GM23248 (cell line): ENCODE measurements around the gene PTGS2. TPM values are rescaled to one million over a fixed set of nuclear protein-coding genes. Genes with fewer than 3 reads are reported as not detected.
"Not testable (repeated sequence)": the region's sequence is repeated elsewhere in the genome, so short reads cannot be mapped to it uniquely, and the experiment has no call there.

Source experiments
- DNase-seq: peaks from one replicate; pipeline ENCODE4 v3.0.0-alpha.2; 2015
- H2AFZ ChIP-seq: fragments of 200-600 bp; sonication (generic); 2 replicates; pipeline ENCODE4 v1.6.1; 2016; ENCODE audit warnings: antibody characterized with exemption
- H3F3A ChIP-seq: fragments of 200-600 bp; sonication (generic); 2 replicates; pipeline ENCODE4 v1.6.1; 2016; ENCODE audit warnings: mild to moderate bottlenecking, antibody characterized with exemption, mixed run types; ENCODE audit not compliant: insufficient read depth
- H3K27ac ChIP-seq: fragments of 200-600 bp; sonication (generic); 2 replicates; pipeline ENCODE4 v1.5.1; 2016; ENCODE audit warnings: mild to moderate bottlenecking
- H3K27me3 ChIP-seq: fragments of 200-600 bp; sonication (generic); replicated peaks from 2 replicates; pipeline ENCODE4 v1.6.1; 2016; ENCODE audit warnings: mild to moderate bottlenecking; ENCODE audit not compliant: insufficient read depth
- H3K36me3 ChIP-seq: fragments of 200-600 bp; sonication (generic); 2 replicates; pipeline ENCODE4 v1.6.1; 2016; ENCODE audit warnings: low read depth, mild to moderate bottlenecking
- H3K4me1 ChIP-seq: fragments of 200-600 bp; sonication (generic); 2 replicates; pipeline ENCODE4 v1.6.1; 2016; ENCODE audit warnings: mild to moderate bottlenecking; ENCODE audit not compliant: insufficient read depth
- H3K4me2 ChIP-seq: fragments of 200-600 bp; sonication (generic); one replicate; pipeline ENCODE4 v1.6.1; 2016; ENCODE audit warnings: mild to moderate bottlenecking; ENCODE audit not compliant: unreplicated experiment
- H3K4me3 ChIP-seq: fragments of 200-600 bp; sonication (generic); 2 replicates; pipeline ENCODE4 v1.5.1; 2016; ENCODE audit warnings: mild to moderate bottlenecking
- H3K79me2 ChIP-seq: fragments of 200-600 bp; sonication (generic); 2 replicates; pipeline ENCODE4 v1.6.1; 2016; ENCODE audit warnings: mild to moderate bottlenecking; ENCODE audit not compliant: insufficient read depth
- H3K9ac ChIP-seq: fragments of 200-600 bp; sonication (generic); 2 replicates; pipeline ENCODE4 v1.6.1; 2016; ENCODE audit warnings: mild to moderate bottlenecking
- H3K9me2 ChIP-seq: fragments of 200-600 bp; sonication (generic); 2 replicates; pipeline ENCODE4 v1.6.1; 2016; ENCODE audit warnings: mixed run types, mild to moderate bottlenecking, moderate library complexity; ENCODE audit not compliant: insufficient read depth
- H3K9me3 ChIP-seq: fragments of 200-600 bp; sonication (generic); one replicate; pipeline ENCODE4 v1.6.1; 2017; ENCODE audit warnings: low read depth
- H4K20me1 ChIP-seq: fragments of 200-600 bp; sonication (generic); 2 replicates; pipeline ENCODE4 v1.6.0; 2016; ENCODE audit not compliant: insufficient read depth
- EZH2 ChIP-seq: fragments of 200-600 bp; sonication (generic); IDR thresholded peaks from 2 replicates; pipeline ENCODE4 v1.6.1; 2018; ENCODE audit warnings: antibody characterized with exemption, mild to moderate bottlenecking; ENCODE audit not compliant: insufficient read depth, poor library complexity, severe bottlenecking
- EZH2phosphoT487 ChIP-seq: fragments of 200-600 bp; sonication (generic); IDR thresholded peaks from 2 replicates; pipeline ENCODE4 v1.6.1; 2018; ENCODE audit warnings: antibody characterized with exemption, moderate library complexity, mild to moderate bottlenecking, low read depth; ENCODE audit not compliant: insufficient read depth
- WGBS, 2 experiments: methylation state at CpG; one replicate each; pipeline ENCODE4 v1.1.6; 2015 to 2017; ENCODE audit warnings: low lambda C conversion rate in 2 of 2, low coverage in 1 of 2; ENCODE audit errors: missing lambda C conversion rate in 2 of 2; 5-methylcytosine and 5-hydroxymethylcytosine counted together
- in situ Hi-C: fragments of 300-500 bp; cut with MboI; formaldehyde crosslinking; loops from 2 replicates; pipeline ENCODE4 v1.15.0; 2020
- polyA plus RNA-seq: library from polyadenylated mRNA; unstranded; fragments of >200 nt; fragmentation: Nextera tagmentation; extraction: Ambion mirVana; gene quantifications from 2 replicates; pipeline ENCODE4 v1.2.1, GENCODE V29; 2016
- total RNA-seq: library from RNA; depleted of rRNA; stranded (reverse); fragments of >200 nt; shearing (Covaris generic); gene quantifications from 2 replicates; pipeline ENCODE4 v1.2.3, GENCODE V29; 2014

The PTGS2 gene
- total and polyA plus RNA-seq, 2 experiments from 2014 or later, result 50.8 to 69.3 TPM

- Histone ChIP-seq H3F3A (no peaks in the 10 kb centered on the region), H3K27me3 (no peaks in the 10 kb centered on the region), H3K4me2 (no peak overlapping the region), H3K36me3 (no peaks in the 10 kb centered on the region), H3K4me3 (no peak overlapping the region), H3K9me2 (no peaks in the 10 kb centered on the region), H3K9ac (no peak overlapping the region), H4K20me1 (no peaks in the 10 kb centered on the region), H3K9me3 (no peaks in the 10 kb centered on the region), H3K4me1 (no peaks in the 10 kb centered on the region), H3K79me2 (no peaks in the 10 kb centered on the region), H3K27ac (no peak overlapping the region), H2AFZ (no peak overlapping the region)
- TF ChIP-seq EZH2phosphoT487, result no peak
- no peak for TF ChIP-seq EZH2
- DNase-seq, result no peak
- WGBS, 2 experiments, result 91 to 92% methylated on average over 3 of the region's 3 CpGs
- in situ Hi-C loops, result no loop called here
Observed at GRCh38 chr1:186654741-186655140, 25.5 kb downstream of the PTGS2 start.

- no peak for DNase-seq
- TF ChIP-seq EZH2 (no peak), EZH2phosphoT487 (no peak)
- no peaks in the 10 kb centered on the region for H3K9me2 ChIP-seq
- H3F3A ChIP-seq, result no peaks in the 10 kb centered on the region
- no peaks in the 10 kb centered on the region for H3K36me3 ChIP-seq
- H3K4me1 ChIP-seq, result no peaks in the 10 kb centered on the region
- no peak overlapping the region for H2AFZ ChIP-seq
- H3K4me2 ChIP-seq, result no peak overlapping the region
- 91 to 98% methylated on average over 2 of the region's 2 CpGs for WGBS, 2 experiments
- in situ Hi-C loops, result no loop called here
- no peaks in the 10 kb centered on the region for H3K27me3 ChIP-seq
- no peaks in the 10 kb centered on the region for H3K9me3 ChIP-seq
- H3K9ac ChIP-seq, result no peak overlapping the region
- no peaks in the 10 kb centered on the region for H4K20me1 ChIP-seq
- no peak overlapping the region for H3K4me3 ChIP-seq
- H3K79me2 ChIP-seq, result no peaks in the 10 kb centered on the region
- H3K27ac ChIP-seq, result no peak overlapping the region
Observed at GRCh38 chr1:186653312-186653711, 26.9 kb downstream of the PTGS2 start.

DNA sequence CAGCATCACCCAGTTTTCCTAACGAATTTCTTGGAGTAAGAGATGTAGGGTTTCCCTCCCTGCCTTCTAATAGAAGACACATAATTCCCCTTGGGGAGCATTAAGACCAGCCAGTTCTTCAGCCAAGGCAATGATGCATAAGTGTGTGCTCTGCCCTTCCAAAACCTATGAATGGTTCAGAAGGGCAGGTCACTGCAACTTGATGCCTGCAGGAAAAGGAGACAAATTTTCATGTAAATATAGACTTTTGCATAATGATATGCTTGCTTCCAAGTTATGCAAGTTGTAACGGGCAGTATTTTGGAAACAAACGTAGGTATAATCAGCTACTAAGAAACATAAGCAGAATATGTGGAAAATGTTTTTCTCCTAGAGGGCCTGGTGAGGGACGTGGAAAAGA is 31.6 kb downstream of the PTGS2 start:
- peak; percentile 5 for DNase-seq
- H3F3A ChIP-seq, result no peaks in the 10 kb centered on the region
- TF ChIP-seq EZH2phosphoT487 (no peak), EZH2 (no peak)
- no peaks in the 10 kb centered on the region for H3K9me3 ChIP-seq
- no peak overlapping the region for H3K27ac ChIP-seq
- 57 to 63% methylated on average over 4 of the region's 4 CpGs for WGBS, 2 experiments
- H3K4me3 ChIP-seq, result no peak overlapping the region
- peaks cover 4% of the 10 kb centered on the region for H3K4me1 ChIP-seq
- no peak overlapping the region for H3K4me2 ChIP-seq
- no peaks in the 10 kb centered on the region for H3K27me3 ChIP-seq
- H3K9ac ChIP-seq, result no peak overlapping the region
- no peaks in the 10 kb centered on the region for H3K79me2 ChIP-seq
- no peaks in the 10 kb centered on the region for H3K9me2 ChIP-seq
- in situ Hi-C loops, result no loop called here
- H2AFZ ChIP-seq, result no peak overlapping the region
- H4K20me1 ChIP-seq, result no peaks in the 10 kb centered on the region
- H3K36me3 ChIP-seq, result no peaks in the 10 kb centered on the region

GRCh38 chr1:186647985-186648384 is 32.2 kb downstream of the PTGS2 start:
- H3K27me3 ChIP-seq, H3K9me3 ChIP-seq, in situ Hi-C loops, H3K36me3 ChIP-seq, H3K9ac ChIP-seq, H3K4me3 ChIP-seq, H3K27ac ChIP-seq, H3K79me2 ChIP-seq, H3K9me2 ChIP-seq, H3F3A ChIP-seq, H4K20me1 ChIP-seq, H3K4me2 ChIP-seq, H2AFZ ChIP-seq, DNase-seq, H3K4me1 ChIP-seq: not testable (repeated sequence)
- 95 to 97% methylated on average over 4 of the region's 4 CpGs for WGBS, 2 experiments

- H3K4me3 ChIP-seq, result 0 out of 2 replicates have a peak overlapping the region, but pooled peaks have one; percentile 8
- no peak overlapping the region for H3K4me2 ChIP-seq
- no peak for TF ChIP-seq EZH2phosphoT487
- no peak for TF ChIP-seq EZH2
- in situ Hi-C loops, result no loop called here
- H3K4me1 ChIP-seq, result peaks cover 9% of the 10 kb centered on the region
- peak; percentile 70 for DNase-seq
- H3K27ac ChIP-seq, result no peak overlapping the region
- no peaks in the 10 kb centered on the region for H3K27me3 ChIP-seq
- no peak overlapping the region for H3K9ac ChIP-seq
- H3K9me2 ChIP-seq, result no peaks in the 10 kb centered on the region
- H3K79me2 ChIP-seq, result no peaks in the 10 kb centered on the region
- WGBS, 2 experiments, result 19 to 26% methylated on average over 2 of the region's 2 CpGs
- no peaks in the 10 kb centered on the region for H3F3A ChIP-seq
- no peaks in the 10 kb centered on the region for H3K9me3 ChIP-seq
- H3K36me3 ChIP-seq, result no peaks in the 10 kb centered on the region
- no peak overlapping the region for H2AFZ ChIP-seq
- H4K20me1 ChIP-seq, result no peaks in the 10 kb centered on the region
Observed at GRCh38 chr1:186643614-186644013, 36.6 kb downstream of the PTGS2 start.

GRCh38 chr1:186637567-186637966 is 42.7 kb downstream of the PTGS2 start:
- H3K9ac ChIP-seq, H2AFZ ChIP-seq, DNase-seq, H3K4me2 ChIP-seq, H3K9me2 ChIP-seq, H3K27ac ChIP-seq, H3K36me3 ChIP-seq, H3K4me1 ChIP-seq, H3K9me3 ChIP-seq, H3K27me3 ChIP-seq, H3F3A ChIP-seq, in situ Hi-C loops, H3K79me2 ChIP-seq, H4K20me1 ChIP-seq, H3K4me3 ChIP-seq: not testable (repeated sequence)
- 78 to 83% methylated on average over 13 to 15 of the region's 16 CpGs for WGBS, 2 experiments
